ENCODE measurements around the gene ASIC2. TPM values are rescaled to one million over a fixed set of nuclear protein-coding genes. Genes with fewer than 3 reads are reported as not detected.

Gene ASIC2
- total RNA-seq, 2 donors from 2014 or later = not detected

DNA sequence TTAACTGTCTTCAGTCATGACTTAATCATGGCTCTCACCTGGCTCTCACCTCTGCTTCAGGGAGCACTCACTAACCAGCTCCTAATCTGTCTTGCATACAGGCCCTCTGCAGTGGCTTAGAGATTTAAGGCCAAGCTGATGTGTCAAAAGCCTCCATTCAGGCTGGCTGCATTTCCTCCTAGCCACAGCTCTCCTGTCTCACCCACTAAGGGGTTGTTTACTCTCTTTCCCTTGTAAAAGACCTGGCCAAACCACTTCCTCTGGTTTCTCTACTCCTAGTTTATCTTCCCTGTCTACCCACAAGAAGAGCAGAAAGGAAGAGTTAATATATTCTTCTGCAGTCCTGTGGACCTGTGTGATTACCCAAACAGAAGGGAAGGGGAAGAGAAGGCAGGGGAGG is 9.3 kb upstream of the ASIC2 start:
- peaks cover 28% of the 10 kb centered on the region for H3K27me3 Mint-ChIP-seq (ENCODE audit: low read depth)
- no peak overlapping the region for H3K27ac Mint-ChIP-seq
- no peak for ATAC-seq (replicated peaks in 1 of 2)
- peaks cover 15% of the 10 kb centered on the region for H3K4me1 Mint-ChIP-seq (ENCODE audit: low read depth)
- H3K9me3 Mint-ChIP-seq = peaks cover 0 to 5% of the 10 kb centered on the region in 2 donors
- no peaks in the 10 kb centered on the region for H3K36me3 Mint-ChIP-seq (ENCODE audit: insufficient read depth in 2 of 2)
- H3K4me3 Mint-ChIP-seq = no peak overlapping the region
- no peak for DNase-seq

DNA sequence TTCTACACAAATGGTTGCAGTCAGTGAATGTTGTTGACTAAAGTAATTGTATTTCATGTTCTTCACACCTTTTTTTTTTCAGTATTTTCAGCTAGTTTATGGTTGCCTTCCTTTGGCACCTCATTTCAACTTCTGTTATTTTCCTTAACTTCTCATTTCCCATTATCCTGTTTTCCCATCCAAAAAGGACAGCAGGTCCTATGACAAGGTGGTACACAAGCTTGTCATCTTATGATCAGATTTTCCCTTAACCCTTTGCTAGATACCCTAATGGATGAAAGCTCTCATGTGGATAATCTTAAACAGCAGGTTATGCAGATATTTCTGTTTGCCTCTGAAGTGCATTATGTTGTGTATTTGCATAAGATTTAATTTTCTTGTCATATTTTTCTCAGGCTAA is 7.1 kb upstream of the ASIC2 start:
- no peak overlapping the region for H3K27ac Mint-ChIP-seq
- no peak for ATAC-seq (replicated peaks in 1 of 2)
- peaks cover 15% of the 10 kb centered on the region for H3K4me1 Mint-ChIP-seq (ENCODE audit: low read depth)
- peaks cover 0 to 5% of the 10 kb centered on the region in 2 donors for H3K9me3 Mint-ChIP-seq
- no peak overlapping the region for H3K4me3 Mint-ChIP-seq
- H3K36me3 Mint-ChIP-seq (ENCODE audit: insufficient read depth in 2 of 2) = no peaks in the 10 kb centered on the region
- DNase-seq = no peak
- H3K27me3 Mint-ChIP-seq (ENCODE audit: low read depth) = peaks cover 19% of the 10 kb centered on the region

DNA sequence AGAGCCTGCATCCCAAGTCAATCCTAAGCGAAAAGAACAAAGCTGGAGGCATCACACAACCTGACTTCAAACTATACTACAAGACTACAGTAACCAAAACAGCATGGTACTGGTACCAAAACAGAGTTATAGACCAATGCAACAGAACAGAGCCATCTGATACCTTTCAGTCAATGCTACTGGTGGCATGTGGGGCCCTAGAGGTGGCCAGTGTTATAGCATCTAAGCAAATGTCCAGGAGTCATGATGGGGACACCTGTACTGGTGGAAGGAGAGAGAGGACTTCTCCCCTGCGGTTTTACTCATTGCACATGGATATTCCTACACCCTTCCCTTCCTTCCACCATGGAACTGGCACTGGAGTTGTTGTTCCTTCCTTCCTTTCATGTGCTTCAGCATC is 6.0 kb upstream of the ASIC2 start:
- ATAC-seq (replicated peaks in 1 of 2) = no peak
- H3K4me1 Mint-ChIP-seq (ENCODE audit: low read depth) = peaks cover 15% of the 10 kb centered on the region
- no peaks in the 10 kb centered on the region for H3K36me3 Mint-ChIP-seq (ENCODE audit: insufficient read depth in 2 of 2)

DNA sequence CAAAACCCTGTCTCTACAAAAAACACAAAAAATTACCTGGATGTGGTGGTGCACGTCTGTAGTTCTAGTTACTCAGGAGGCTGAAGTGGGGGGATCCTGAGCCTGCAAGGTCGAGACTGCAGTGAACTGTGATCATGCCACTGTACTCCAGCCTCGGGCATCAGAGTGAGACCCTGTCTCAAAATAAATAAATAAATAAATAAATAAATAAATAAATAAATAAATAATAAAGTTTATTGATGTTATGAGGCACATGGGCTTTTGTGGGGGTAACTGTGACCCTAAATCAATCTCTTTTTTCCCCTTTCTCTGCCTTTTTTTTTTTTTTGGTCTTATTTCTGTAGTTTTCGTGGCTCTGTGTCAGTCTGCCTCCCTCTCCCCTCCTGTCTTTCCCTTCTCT is 4.5 kb upstream of the ASIC2 start:
- DNase-seq = no peak
- H3K27ac Mint-ChIP-seq = no peak overlapping the region
- no peak overlapping the region for H3K4me3 Mint-ChIP-seq
- peaks cover 9% of the 10 kb centered on the region for H3K4me1 Mint-ChIP-seq (ENCODE audit: low read depth)
- no peak for ATAC-seq (replicated peaks in 1 of 2)
- no peaks in the 10 kb centered on the region for H3K36me3 Mint-ChIP-seq (ENCODE audit: insufficient read depth in 2 of 2)
- peaks cover 30% of the 10 kb centered on the region for H3K27me3 Mint-ChIP-seq (ENCODE audit: low read depth)
- H3K9me3 Mint-ChIP-seq = peaks cover 0 to 5% of the 10 kb centered on the region in 2 donors

More for the DNA sequence above, 6.0 kb upstream of the ASIC2 start:
- H3K4me3 Mint-ChIP-seq = no peak overlapping the region
- no peak overlapping the region for H3K27ac Mint-ChIP-seq
- peaks cover 0 to 5% of the 10 kb centered on the region in 2 donors for H3K9me3 Mint-ChIP-seq
- no peak for DNase-seq
- H3K27me3 Mint-ChIP-seq (ENCODE audit: low read depth) = peaks cover 30% of the 10 kb centered on the region

DNA sequence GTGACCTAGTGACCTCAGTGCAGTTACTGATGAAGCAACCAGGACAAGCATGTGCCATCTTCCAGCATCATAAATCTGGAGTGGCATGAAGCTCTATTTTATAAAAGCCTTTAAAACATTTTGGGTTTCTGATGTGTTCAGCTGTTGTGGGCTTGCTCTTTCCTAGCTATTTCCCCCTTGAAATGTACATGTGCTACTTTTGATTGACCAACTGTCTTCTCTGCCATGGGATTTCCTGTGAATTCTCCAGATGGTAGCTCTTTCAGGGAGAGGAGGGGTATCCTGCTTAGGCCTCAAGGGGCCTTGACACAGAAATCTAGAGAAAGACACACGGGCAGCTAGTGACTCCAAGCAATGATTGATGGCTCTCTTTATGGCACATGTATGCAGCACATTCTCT is 1.9 kb upstream of the ASIC2 start:
- no peaks in the 10 kb centered on the region for H3K36me3 Mint-ChIP-seq (ENCODE audit: insufficient read depth in 2 of 2)
- H3K9me3 Mint-ChIP-seq = peaks cover 0 to 5% of the 10 kb centered on the region in 2 donors
- DNase-seq (no peak), ATAC-seq (replicated peaks in 1 of 2) (no peak)
- H3K27me3 Mint-ChIP-seq (ENCODE audit: low read depth) = peaks cover 42% of the 10 kb centered on the region
- H3K27ac Mint-ChIP-seq = no peak overlapping the region
- no peak overlapping the region for H3K4me3 Mint-ChIP-seq
- H3K4me1 Mint-ChIP-seq (ENCODE audit: low read depth) = peaks cover 6% of the 10 kb centered on the region

DNA sequence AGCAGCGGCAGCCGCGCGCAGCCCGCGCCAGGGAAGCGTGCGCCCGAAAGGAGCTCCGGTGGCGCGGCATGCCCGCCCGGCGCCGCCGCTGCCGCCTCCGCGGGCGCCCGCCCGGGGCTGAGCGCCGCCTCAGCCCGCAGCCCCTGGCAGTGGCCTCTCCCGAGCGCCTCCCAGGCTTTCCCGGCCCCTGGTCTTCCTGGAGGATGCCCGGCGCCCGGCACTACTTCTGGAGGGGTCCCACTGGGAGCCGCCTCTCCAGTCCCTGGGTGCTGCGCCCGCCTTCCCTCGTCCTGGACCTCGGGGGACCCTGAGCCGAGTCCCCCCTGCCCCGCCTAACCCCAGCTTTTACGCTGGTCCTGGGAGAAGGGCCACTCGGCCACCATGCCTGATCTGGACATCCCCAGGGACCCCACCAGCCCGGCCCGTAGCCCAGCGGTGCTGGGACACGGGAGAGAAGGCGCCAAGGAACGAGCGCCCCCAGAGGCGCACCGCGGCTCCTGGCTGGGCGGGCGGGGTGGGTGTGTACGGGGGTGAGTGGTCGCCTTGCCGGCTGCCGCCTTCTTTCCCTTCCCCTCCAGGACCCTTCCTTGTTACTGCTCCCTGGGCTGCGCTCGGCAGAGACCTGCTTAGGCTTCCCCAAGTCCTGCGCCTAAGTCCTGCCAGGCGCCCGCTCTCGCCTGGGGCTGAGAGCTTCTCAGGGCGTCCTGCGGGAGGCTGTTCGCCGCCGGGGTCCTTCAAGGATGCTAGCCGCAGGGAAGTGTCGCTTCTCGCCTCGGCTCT is 704 bp downstream of the ASIC2 start:
- H3K4me3 Mint-ChIP-seq = peak overlapping the region in 1 of 2 donors; percentile 56
- ATAC-seq (replicated peaks in 1 of 2) (no peak), DNase-seq (no peak)
- peaks cover 56% of the 10 kb centered on the region for H3K27me3 Mint-ChIP-seq (ENCODE audit: low read depth)
- H3K36me3 Mint-ChIP-seq (ENCODE audit: insufficient read depth in 2 of 2) = no peaks in the 10 kb centered on the region
- H3K27ac Mint-ChIP-seq = no peak overlapping the region
- H3K4me1 Mint-ChIP-seq (ENCODE audit: low read depth) = peaks cover 6% of the 10 kb centered on the region
- H3K9me3 Mint-ChIP-seq = no peaks in the 10 kb centered on the region

DNA sequence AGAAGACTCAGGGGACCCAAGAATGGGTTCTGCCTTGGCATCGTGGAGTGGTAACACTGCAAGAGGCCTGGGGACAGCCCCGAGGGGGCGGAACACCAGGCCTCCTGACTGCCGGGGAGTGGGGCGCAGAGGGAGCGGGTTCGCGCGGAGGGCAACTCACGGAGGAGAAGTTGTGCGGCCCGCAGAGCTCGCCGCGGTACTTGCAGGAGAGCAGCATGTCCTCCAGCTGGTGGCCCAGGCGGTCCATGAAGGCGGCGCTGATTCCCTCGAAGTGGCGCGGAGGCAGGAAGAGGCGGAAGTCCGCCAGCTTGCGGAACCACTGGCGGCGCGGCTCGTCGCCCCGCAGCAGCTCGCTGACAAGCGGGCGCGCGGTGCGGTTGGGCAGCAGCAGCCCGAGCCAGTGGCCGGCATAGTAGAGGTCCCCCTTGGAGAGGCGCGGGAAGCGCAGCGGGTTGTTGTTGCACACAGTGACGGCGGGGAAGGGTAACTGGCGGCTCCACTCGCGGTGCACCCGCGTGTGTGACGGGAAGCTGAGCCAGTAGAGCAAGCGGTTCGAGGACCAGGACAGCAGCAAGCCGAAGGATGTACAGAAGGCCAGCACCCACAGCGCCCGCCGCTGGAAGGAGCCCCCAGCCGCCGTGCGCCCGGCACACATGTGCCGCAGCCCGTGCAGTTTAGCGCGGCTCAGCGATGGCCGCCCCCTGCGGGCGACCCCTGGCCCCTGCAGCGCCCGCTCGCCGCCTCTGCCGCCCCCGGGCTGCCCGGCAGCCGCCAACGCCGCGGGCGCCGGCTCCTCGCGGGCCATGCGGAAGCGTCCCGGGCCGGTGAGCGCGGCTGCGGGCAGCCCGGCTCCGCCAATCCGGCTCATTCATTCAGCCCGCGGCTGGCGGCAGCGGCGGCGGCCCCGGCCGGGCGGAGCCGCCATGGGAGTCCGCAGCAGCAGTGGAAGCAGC is 1.6 kb downstream of the ASIC2 start:
- peaks cover 58% of the 10 kb centered on the region for H3K27me3 Mint-ChIP-seq (ENCODE audit: low read depth)

DNA sequence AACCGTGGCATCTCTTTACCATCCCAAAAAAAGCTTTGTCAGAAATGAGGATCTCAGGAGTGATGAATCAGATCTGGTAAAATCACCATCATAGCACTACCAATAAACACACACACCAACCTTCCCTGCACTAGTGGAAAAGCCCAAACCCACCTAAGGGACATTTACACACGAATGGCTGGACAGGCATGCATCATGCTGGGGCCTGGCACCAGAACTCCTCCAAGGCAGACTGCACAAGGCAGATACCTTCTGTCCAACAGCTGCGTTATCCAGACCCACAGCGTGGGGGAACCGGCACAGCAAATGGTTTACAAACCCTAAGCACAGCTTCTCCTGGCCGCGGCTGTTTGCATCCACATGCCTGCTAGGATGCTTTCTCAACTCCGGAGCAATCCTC is 2.8 kb downstream of the ASIC2 start:
- Mint-ChIP-seq H3K4me3 (no peak overlapping the region), H3K36me3 (ENCODE audit: insufficient read depth in 2 of 2) (no peaks in the 10 kb centered on the region), H3K27ac (no peak overlapping the region), H3K4me1 (ENCODE audit: low read depth) (peaks cover 6% of the 10 kb centered on the region), H3K9me3 (no peaks in the 10 kb centered on the region), H3K27me3 (ENCODE audit: low read depth) (peaks cover 67% of the 10 kb centered on the region)
- ATAC-seq (replicated peaks in 1 of 2) (no peak), DNase-seq (no peak)

More for the DNA sequence above, 1.6 kb downstream of the ASIC2 start:
- Mint-ChIP-seq H3K4me1 (ENCODE audit: low read depth) (peaks cover 6% of the 10 kb centered on the region), H3K36me3 (ENCODE audit: insufficient read depth in 2 of 2) (no peaks in the 10 kb centered on the region), H3K9me3 (no peaks in the 10 kb centered on the region), H3K4me3 (peak overlapping the region; percentile 76 to 83), H3K27ac (no peak overlapping the region)
- ATAC-seq (replicated peaks in 1 of 2) = peak in 1 of 2 donors; percentile 34
- DNase-seq = no peak

DNA sequence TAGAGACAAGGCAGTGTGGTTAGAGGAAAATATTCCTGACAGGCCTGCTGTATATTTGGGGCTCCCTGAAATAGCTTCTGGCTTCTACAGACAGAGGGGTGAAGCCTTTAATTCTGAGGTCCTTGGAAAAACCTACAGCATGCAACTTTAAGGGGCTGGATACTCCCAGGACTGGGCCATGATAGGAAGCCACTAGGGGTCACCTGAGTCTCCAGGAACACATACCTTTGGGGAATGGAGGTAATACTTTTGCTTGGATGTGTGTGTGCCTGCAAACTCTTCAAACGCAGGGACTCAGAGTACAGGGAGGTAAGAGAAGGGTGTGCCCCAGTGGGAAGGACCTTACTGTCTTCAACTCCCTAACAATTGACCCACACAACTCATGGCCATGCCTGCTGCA is 4.1 kb downstream of the ASIC2 start:
- ATAC-seq (replicated peaks in 1 of 2) = no peak
- no peak for DNase-seq
- Mint-ChIP-seq H3K4me1 (ENCODE audit: low read depth) (peaks cover 6% of the 10 kb centered on the region), H3K27me3 (ENCODE audit: low read depth) (peaks cover 55% of the 10 kb centered on the region), H3K4me3 (no peak overlapping the region), H3K9me3 (no peaks in the 10 kb centered on the region), H3K36me3 (ENCODE audit: insufficient read depth in 2 of 2) (no peaks in the 10 kb centered on the region), H3K27ac (no peak overlapping the region)

DNA sequence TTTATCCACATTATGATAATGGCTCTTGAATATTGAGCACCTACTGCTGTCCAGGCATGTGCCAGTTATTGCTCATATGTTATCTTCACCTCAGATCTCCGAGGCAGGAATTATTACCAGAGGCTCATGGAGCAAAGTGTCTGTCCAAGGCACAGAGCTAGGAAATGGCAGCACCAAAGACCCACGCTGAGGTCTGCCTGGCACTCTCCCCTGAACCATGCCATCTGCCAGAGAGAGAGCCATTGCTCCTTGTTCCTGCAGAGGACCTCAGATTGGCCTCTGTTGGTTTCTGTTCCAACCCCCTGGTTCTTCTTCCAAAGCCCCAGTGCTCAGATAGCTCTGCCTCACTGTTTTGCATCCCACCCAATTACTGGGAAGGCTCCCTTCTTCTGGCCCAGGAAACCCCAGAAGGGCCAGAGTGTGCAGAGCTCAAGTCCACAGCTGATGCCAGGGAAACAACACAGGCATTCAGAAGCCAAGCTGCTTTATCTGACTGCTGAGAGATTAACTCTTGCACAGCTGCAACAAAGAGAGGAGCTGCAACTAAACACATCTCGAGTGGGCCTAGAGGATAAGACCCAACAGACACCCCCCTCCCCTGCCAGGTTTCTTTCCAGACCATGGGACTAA is 5.9 kb downstream of the ASIC2 start:
- H3K4me3 Mint-ChIP-seq = no peak overlapping the region
- H3K4me1 Mint-ChIP-seq (ENCODE audit: low read depth) = peaks cover 6% of the 10 kb centered on the region
- no peaks in the 10 kb centered on the region for H3K36me3 Mint-ChIP-seq (ENCODE audit: insufficient read depth in 2 of 2)
- DNase-seq = no peak
- H3K9me3 Mint-ChIP-seq = no peaks in the 10 kb centered on the region
- no peak overlapping the region for H3K27ac Mint-ChIP-seq
- ATAC-seq (replicated peaks in 1 of 2) = no peak
- H3K27me3 Mint-ChIP-seq (ENCODE audit: low read depth) = peaks cover 51% of the 10 kb centered on the region

DNA sequence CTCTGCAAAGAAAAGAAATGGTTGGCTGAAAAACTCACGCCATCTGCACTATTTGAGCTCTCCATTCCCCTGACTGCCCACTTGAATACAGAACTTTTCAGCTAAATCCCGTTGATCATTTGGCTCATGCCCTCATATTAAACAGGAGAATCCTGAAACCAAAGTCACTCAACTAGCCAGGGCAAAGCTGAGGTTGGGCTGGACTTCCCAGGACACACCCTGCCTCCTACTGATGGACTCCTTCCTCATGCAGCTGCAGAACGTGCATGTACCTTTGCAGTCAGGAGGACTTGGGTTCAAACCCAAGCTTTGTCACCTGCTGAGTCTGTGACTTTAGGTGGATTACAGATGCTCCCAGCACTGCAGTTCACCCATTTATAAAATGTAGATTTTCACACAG is 7.7 kb downstream of the ASIC2 start:
- Mint-ChIP-seq H3K4me1 (ENCODE audit: low read depth) (no peaks in the 10 kb centered on the region), H3K4me3 (no peak overlapping the region), H3K27ac (no peak overlapping the region), H3K36me3 (ENCODE audit: insufficient read depth in 2 of 2) (no peaks in the 10 kb centered on the region), H3K9me3 (no peaks in the 10 kb centered on the region), H3K27me3 (ENCODE audit: low read depth) (peaks cover 38% of the 10 kb centered on the region)
- no peak for ATAC-seq (replicated peaks in 1 of 2)
- no peak for DNase-seq

DNA sequence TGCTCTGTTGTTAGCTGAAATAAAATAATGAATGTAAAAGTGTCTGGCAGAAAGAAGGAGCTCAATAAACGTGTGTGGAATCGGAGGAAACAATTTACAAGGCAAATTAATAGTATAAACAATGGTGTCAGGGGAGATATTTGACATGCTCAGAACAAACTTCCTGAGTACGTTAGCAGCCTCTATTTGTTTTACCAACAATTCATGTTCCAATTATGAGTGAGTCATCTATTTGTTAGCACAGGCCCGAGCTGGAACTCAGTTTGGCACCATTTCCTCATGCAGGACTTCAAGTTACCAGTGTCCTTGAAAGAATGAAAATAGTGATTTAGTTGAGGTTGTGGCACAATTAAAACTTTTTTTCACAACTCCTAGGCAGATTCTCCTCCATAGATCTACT is 9.1 kb downstream of the ASIC2 start:
- Mint-ChIP-seq H3K4me3 (no peak overlapping the region), H3K27me3 (ENCODE audit: low read depth) (peaks cover 33% of the 10 kb centered on the region), H3K36me3 (ENCODE audit: insufficient read depth in 2 of 2) (no peaks in the 10 kb centered on the region), H3K27ac (no peak overlapping the region), H3K9me3 (no peaks in the 10 kb centered on the region), H3K4me1 (ENCODE audit: low read depth) (no peaks in the 10 kb centered on the region)
- no peak for ATAC-seq (replicated peaks in 1 of 2)
- DNase-seq = no peak

Measured in activated T-cell treated with anti-CD3 and anti-CD28 coated beads, Interleukin-2, amount 50 U/mL, for 72 hours (primary cell).